CD14-positive monocyte (primary cell): ENCODE measurements around the gene SMG6. TPM values are rescaled to one million over a fixed set of nuclear protein-coding genes. Genes with fewer than 3 reads are reported as not detected.

Experiments
- DNase-seq, 3 donors: peaks; one replicate each; pipeline ENCODE4 v3.0.0-alpha.2; 2011 to 2022
- H2AFZ ChIP-seq: 2 replicates; pipeline ENCODE4 v1.6.0; 2012; ENCODE audit warnings: mild to moderate bottlenecking, low read depth, low read length, inconsistent platforms; ENCODE audit not compliant: insufficient read depth, poor library complexity, severe bottlenecking
- H3K27ac ChIP-seq, 2 donors: 1 replicate in 1 of 2; 2 replicates in 1 of 2; pipeline ENCODE4 v1.5.1; 2012 to 2013; ENCODE audit warnings: low read length in 2 of 2, control low read depth in 1 of 2, inconsistent platforms in 1 of 2, low read depth in 1 of 2, mild to moderate bottlenecking in 1 of 2
- H3K27me3 ChIP-seq, 2 donors: one replicate each; pipeline versions ENCODE4 v1.6.0 to v1.6.1; 2011 to 2013; ENCODE audit warnings: low read length in 2 of 2; ENCODE audit not compliant: control insufficient read depth in 2 of 2, insufficient read depth in 2 of 2
- H3K36me3 ChIP-seq, 2 donors: replicated peaks in 1 of 2; 1 replicate in 1 of 2; 2 replicates in 1 of 2; pipeline versions ENCODE4 v1.5.1 to v1.6.1; 2012 to 2013; ENCODE audit warnings: low read length in 2 of 2, control low read depth in 1 of 2, inconsistent platforms in 1 of 2, mild to moderate bottlenecking in 1 of 2; ENCODE audit not compliant: insufficient read depth in 2 of 2, control insufficient read depth in 1 of 2
- H3K4me1 ChIP-seq, 2 donors: 1 replicate in 1 of 2; 2 replicates in 1 of 2; pipeline versions ENCODE4 v1.5.1 to v1.6.1; 2012 to 2013; ENCODE audit warnings: low read length in 2 of 2, control low read depth in 1 of 2, inconsistent platforms in 1 of 2, mild to moderate bottlenecking in 1 of 2, moderate library complexity in 1 of 2; ENCODE audit not compliant: insufficient read depth in 2 of 2, control insufficient read depth in 1 of 2
- H3K4me2 ChIP-seq: replicated peaks from 2 replicates; pipeline ENCODE3; 2012; ENCODE audit warnings: low read length, moderate library complexity, mild to moderate bottlenecking; ENCODE audit not compliant: poor library complexity, severe bottlenecking; ENCODE audit errors: extremely low read depth
- H3K4me3 ChIP-seq, 3 experiments: fragments of 200-600 bp in 1 of 3; sonication (generic) in 1 of 3; replicated peaks in 1 of 3; 1 replicate in 2 of 3; 2 replicates in 1 of 3; pipeline ENCODE4 v1.5.1; 2011 to 2013; ENCODE audit warnings: low read length in 3 of 3, mild to moderate bottlenecking in 3 of 3, control low read depth in 2 of 3, low read depth in 2 of 3, inconsistent platforms in 1 of 3, moderate library complexity in 1 of 3
- H3K79me2 ChIP-seq: 2 replicates; pipeline ENCODE4 v1.6.0; 2012; ENCODE audit warnings: mild to moderate bottlenecking, control low read depth, inconsistent platforms, low read length, moderate library complexity; ENCODE audit not compliant: insufficient read depth
- H3K9ac ChIP-seq: 2 replicates; pipeline ENCODE4 v1.6.0; 2017; ENCODE audit warnings: low read length, mild to moderate bottlenecking; ENCODE audit not compliant: insufficient read depth, poor library complexity, severe bottlenecking
- H3K9me3 ChIP-seq, 2 donors: replicated peaks in 1 of 2; 1 replicate in 1 of 2; 2 replicates in 1 of 2; pipeline versions ENCODE4 v1.5.1 to v1.6.1; 2012 to 2013; ENCODE audit warnings: low read length in 2 of 2, control low read depth in 1 of 2; ENCODE audit not compliant: control insufficient read depth in 1 of 2, insufficient read depth in 1 of 2
- H4K20me1 ChIP-seq: 2 replicates; pipeline ENCODE4 v1.6.0; 2012; ENCODE audit warnings: mild to moderate bottlenecking, low read length, control low read depth, moderate library complexity; ENCODE audit not compliant: insufficient read depth
- H3K27ac Mint-ChIP-seq, 7 donors: one replicate each; pipeline ENCODE4 v1.8.0; 2020; ENCODE audit warnings: mild to moderate bottlenecking in 7 of 7, mixed read lengths in 7 of 7, moderate library complexity in 6 of 7, inconsistent platforms in 2 of 7
- H3K27me3 Mint-ChIP-seq, 3 donors: one replicate each; pipeline ENCODE4 v1.8.0; 2021 to 2022; ENCODE audit warnings: low read depth in 3 of 3, mild to moderate bottlenecking in 3 of 3, mixed read lengths in 3 of 3, moderate library complexity in 3 of 3, inconsistent platforms in 1 of 3
- H3K36me3 Mint-ChIP-seq, 2 donors: one replicate each; pipeline ENCODE4 v1.8.0; 2020; ENCODE audit warnings: mixed read lengths in 2 of 2, inconsistent platforms in 1 of 2, mild to moderate bottlenecking in 1 of 2
- H3K4me1 Mint-ChIP-seq: one replicate; pipeline ENCODE4 v1.8.0; 2020; ENCODE audit warnings: mild to moderate bottlenecking, mixed read lengths
- H3K4me3 Mint-ChIP-seq, 2 donors: one replicate each; pipeline ENCODE4 v1.8.0; 2020; ENCODE audit warnings: mild to moderate bottlenecking in 2 of 2, mixed read lengths in 2 of 2, moderate library complexity in 1 of 2
- H3K9me3 Mint-ChIP-seq, 7 donors: one replicate each; pipeline ENCODE4 v1.8.0; 2020 to 2022; ENCODE audit warnings: mixed read lengths in 7 of 7, mild to moderate bottlenecking in 6 of 7, moderate library complexity in 6 of 7, inconsistent platforms in 2 of 7
- WGBS: methylation state at CpG from one replicate; pipeline ENCODE4 v1.1.5; 2013; ENCODE audit warnings: missing lambda C conversion rate; ENCODE audit not compliant: insufficient coverage; 5-methylcytosine and 5-hydroxymethylcytosine counted together
- intact Hi-C, 2 donors: fragments of 100-400 bp; cut with micrococcal nuclease; formaldehyde crosslinking; loops; one replicate each; pipeline versions ENCODE4 v1.15.0 to v1.15.1; 2023
- polyA plus RNA-seq, 3 donors: library from polyadenylated mRNA; depleted of rRNA in 1 of 3; unstranded in 2 of 3; stranded (reverse) in 1 of 3; fragments of 300-500 nt in 2 of 3; fragments of >200 nt in 1 of 3; fragmentation: Illumina TruSeq in 2 of 3; gene quantifications; 1 replicate in 2 of 3; 2 replicates in 1 of 3; pipeline ENCODE4 v1.2.3, GENCODE V29; 2012 to 2021
- TF ChIP-seq, protein P1 (sequence below): fragments of 200-600 bp; IDR thresholded peaks from one replicate; pipeline ENCODE4 v1.8.0; 2022; ENCODE audit warnings: antibody characterized with exemption, mild to moderate bottlenecking

SMG6 gene
- polyA plus RNA-seq, 3 donors: 0.67 to 7.1 (median 1.1) TPM

DNA sequence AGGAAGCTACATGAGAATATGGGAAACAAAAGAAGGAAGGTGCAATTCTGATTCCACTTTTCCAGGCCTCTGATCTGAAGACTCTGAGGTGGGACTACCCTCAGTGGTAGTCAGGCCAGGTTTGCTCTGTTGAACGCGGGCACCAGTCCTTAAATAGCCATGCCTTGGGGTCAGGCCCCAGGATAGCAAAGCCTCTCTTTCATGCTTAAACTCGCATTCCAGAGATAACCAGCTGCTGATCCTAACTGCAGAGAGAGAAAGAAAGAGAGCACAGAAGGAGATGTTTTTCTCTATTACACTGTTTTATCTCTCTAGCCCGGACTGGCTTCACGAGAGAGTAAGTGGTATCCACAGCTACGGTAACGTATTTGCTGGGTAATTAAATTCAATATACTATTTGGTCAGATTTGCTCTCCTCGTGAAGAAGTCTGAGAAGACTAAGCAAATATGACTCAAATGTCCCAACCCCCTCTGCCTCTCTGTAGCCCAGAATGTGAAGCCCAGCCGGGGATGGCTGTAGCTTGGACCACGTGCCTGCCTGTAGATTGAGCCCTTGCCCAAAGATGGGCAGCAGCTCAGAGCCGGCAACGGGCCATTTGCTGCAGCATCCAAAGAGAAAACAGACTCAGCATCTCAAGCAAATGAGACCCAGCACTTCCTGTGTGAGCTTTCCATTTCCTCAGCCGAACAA, 122.2 kb downstream of the SMG6 start:
- no peaks in the 10 kb centered on the region for H3K9me3 Mint-ChIP-seq
- H3K4me2 ChIP-seq: no peak overlapping the region
- peaks cover 55 to 76% of the 10 kb centered on the region in 2 donors for H3K36me3 Mint-ChIP-seq
- no peaks in the 10 kb centered on the region for H3K9me3 ChIP-seq
- H3K9ac ChIP-seq: no peak overlapping the region
- H2AFZ ChIP-seq: no peak overlapping the region
- WGBS: 91% methylated on average over 5 of the region's 13 CpGs
- intact Hi-C loops: no loop called here
- H3K4me3 Mint-ChIP-seq: no peak overlapping the region
- H3K4me1 ChIP-seq: peaks cover 10 to 12% of the 10 kb centered on the region in 2 donors
- no peaks in the 10 kb centered on the region for H3K27me3 ChIP-seq
- no peak overlapping the region for H3K27ac ChIP-seq
- peaks cover 25 to 77% of the 10 kb centered on the region in 2 donors for H3K36me3 ChIP-seq
- H4K20me1 ChIP-seq: no peaks in the 10 kb centered on the region
- no peak overlapping the region for H3K4me3 ChIP-seq
- H3K79me2 ChIP-seq: no peaks in the 10 kb centered on the region
- peaks cover 12% of the 10 kb centered on the region for H3K4me1 Mint-ChIP-seq
- no peak overlapping the region for H3K27ac Mint-ChIP-seq
- no peak for DNase-seq
- H3K27me3 Mint-ChIP-seq: peaks cover 1 to 3% (median 3%) of the 10 kb centered on the region in 3 donors
- TF ChIP-seq, protein P1, sequence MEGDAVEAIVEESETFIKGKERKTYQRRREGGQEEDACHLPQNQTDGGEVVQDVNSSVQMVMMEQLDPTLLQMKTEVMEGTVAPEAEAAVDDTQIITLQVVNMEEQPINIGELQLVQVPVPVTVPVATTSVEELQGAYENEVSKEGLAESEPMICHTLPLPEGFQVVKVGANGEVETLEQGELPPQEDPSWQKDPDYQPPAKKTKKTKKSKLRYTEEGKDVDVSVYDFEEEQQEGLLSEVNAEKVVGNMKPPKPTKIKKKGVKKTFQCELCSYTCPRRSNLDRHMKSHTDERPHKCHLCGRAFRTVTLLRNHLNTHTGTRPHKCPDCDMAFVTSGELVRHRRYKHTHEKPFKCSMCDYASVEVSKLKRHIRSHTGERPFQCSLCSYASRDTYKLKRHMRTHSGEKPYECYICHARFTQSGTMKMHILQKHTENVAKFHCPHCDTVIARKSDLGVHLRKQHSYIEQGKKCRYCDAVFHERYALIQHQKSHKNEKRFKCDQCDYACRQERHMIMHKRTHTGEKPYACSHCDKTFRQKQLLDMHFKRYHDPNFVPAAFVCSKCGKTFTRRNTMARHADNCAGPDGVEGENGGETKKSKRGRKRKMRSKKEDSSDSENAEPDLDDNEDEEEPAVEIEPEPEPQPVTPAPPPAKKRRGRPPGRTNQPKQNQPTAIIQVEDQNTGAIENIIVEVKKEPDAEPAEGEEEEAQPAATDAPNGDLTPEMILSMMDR: no peak

DNA sequence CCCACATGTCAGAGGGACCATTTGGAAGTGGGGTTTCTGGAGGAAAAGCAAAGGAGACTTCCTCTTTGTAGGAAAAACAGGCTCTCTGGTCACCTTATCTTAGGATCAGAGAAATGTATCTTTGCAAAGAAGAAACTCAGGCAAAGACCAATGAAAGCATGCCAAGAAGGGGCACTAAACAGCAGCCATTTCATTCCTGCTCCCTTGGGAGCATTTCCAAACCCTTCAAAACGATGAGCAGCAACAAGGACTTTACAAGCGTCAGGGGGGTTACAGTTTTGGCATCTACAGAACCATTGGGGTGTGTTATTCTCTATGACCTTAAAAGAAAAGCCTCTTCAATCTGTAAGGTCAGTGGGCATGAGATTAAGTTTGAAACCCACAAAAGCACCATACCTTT, 122.8 kb downstream of the SMG6 start:
- H3K4me1 ChIP-seq: peaks cover 10 to 12% of the 10 kb centered on the region in 2 donors
- H3K36me3 Mint-ChIP-seq: peaks cover 50 to 72% of the 10 kb centered on the region in 2 donors

More for the DNA sequence above, 122.8 kb downstream of the SMG6 start:
- no peak overlapping the region for H2AFZ ChIP-seq
- H3K79me2 ChIP-seq: no peaks in the 10 kb centered on the region
- Mint-ChIP-seq H3K4me1 (peaks cover 12% of the 10 kb centered on the region), H3K27me3 (peaks cover 1 to 3% (median 3%) of the 10 kb centered on the region in 3 donors), H3K9me3 (no peaks in the 10 kb centered on the region), H3K4me3 (no peak overlapping the region), H3K27ac (no peak overlapping the region)
- H3K9me3 ChIP-seq: no peaks in the 10 kb centered on the region
- H3K4me2 ChIP-seq: no peak overlapping the region
- no peak overlapping the region for H3K27ac ChIP-seq
- no peaks in the 10 kb centered on the region for H4K20me1 ChIP-seq
- no peak for DNase-seq
- WGBS: no CpG with 5 or more reads among the region's 2 CpGs
- H3K27me3 ChIP-seq: no peaks in the 10 kb centered on the region
- TF ChIP-seq, protein P1: no peak
- H3K36me3 ChIP-seq: peaks cover 21 to 77% of the 10 kb centered on the region in 2 donors
- H3K9ac ChIP-seq: no peak overlapping the region
- H3K4me3 ChIP-seq: no peak overlapping the region
- intact Hi-C loops: no loop called here
